Esophagus muscularis mucosa (tissue), 3 donors: ENCODE results near the gene TAOK2.

Experiments used
- CTCF ChIP-seq, 3 experiments: fragments of 200-600 bp in 2 of 3; fragments of 450-650 bp in 1 of 3; sonication (generic) in 2 of 3; IDR thresholded peaks; one replicate each; pipeline ENCODE4 v1.5.1; 2017 to 2019; ENCODE audit warnings: antibody characterized with exemption in 3 of 3, mild to moderate bottlenecking in 2 of 3, moderate library complexity in 1 of 3
- POLR2A ChIP-seq: fragments of 450-650 bp; IDR thresholded peaks from one replicate; pipeline ENCODE4 v1.6.1; 2017; ENCODE audit warnings: antibody characterized with exemption, moderate library complexity, mild to moderate bottlenecking, low read depth
- POLR2AphosphoS5 ChIP-seq, 2 donors: sonication (generic); formaldehyde crosslinking; IDR thresholded peaks; one replicate each; pipeline ENCODE4 v1.6.1; 2017; ENCODE audit warnings: antibody characterized with exemption in 2 of 2

DNA sequence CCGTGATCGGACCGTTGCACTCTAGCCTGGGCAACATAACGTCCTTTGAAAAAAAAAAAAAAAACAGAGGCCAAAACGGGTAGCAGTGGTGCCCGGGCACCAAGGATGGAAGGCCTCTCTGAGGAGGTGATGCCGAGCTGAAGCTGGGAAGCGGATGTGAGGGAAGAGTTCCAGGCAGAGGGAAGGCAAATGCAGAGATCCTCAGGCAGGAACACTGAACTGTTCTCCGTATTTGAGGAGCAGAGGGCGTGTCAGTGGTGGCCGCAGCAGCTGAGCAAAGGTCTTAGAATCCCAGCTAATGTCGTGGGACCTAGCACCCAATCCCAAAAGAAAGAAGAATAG lies 47.0 kb upstream of the TAOK2 start:
- TF ChIP-seq CTCF (IDR thresholded peaks at IDR 0.05) (no peak), POLR2A (no peak), POLR2AphosphoS5 (IDR thresholded peaks at IDR 0.05) (no peak)
